Spleen (tissue), 7 donors: ENCODE results near the gene EPB41.

Experiments used
- CTCF ChIP-seq, 11 experiments: fragments of 200-600 bp in 7 of 11; fragments of 450-650 bp in 4 of 11; sonication (generic) in 4 of 11; IDR thresholded peaks in 8 of 11; conservative IDR thresholded peaks in 3 of 11; 1 replicate in 7 of 11; 2 replicates in 4 of 11; pipeline versions ENCODE4 v1.4.0 to v1.8.0; 2016 to 2021; ENCODE audit warnings: antibody characterized with exemption in 11 of 11, inconsistent platforms in 4 of 11, mild to moderate bottlenecking in 1 of 11
- POLR2A ChIP-seq, 3 donors: fragments of 450-650 bp; IDR thresholded peaks; one replicate each; pipeline ENCODE4 v1.5.1; 2017; ENCODE audit warnings: antibody characterized with exemption in 3 of 3, mild to moderate bottlenecking in 1 of 3
- POLR2AphosphoS5 ChIP-seq, 3 donors: sonication (generic); formaldehyde crosslinking; IDR thresholded peaks; one replicate each; pipeline ENCODE4 v1.5.1; 2017; ENCODE audit warnings: antibody characterized with exemption in 3 of 3
- donor health status: DM: no; HTN: no; CAD: no; lungs with moderate emphysema.
- donor health status: DM: no; HTN: no; CAD: no.
- donor health status: DM: no; HTN: no; CAD: no.

GRCh38 chr1:29033829-29034466, 119.6 kb downstream of the EPB41 start:
- TF ChIP-seq CTCF (IDR thresholded peaks at IDR 0.05 in 8 of 11, conservative IDR thresholded peaks at IDR 0.05 in 3 of 11), result peak; percentile 39 to 84 (median 71)
- no peak for TF ChIP-seq POLR2A (IDR thresholded peaks at IDR 0.05)
- TF ChIP-seq POLR2AphosphoS5 (IDR thresholded peaks at IDR 0.05), result no peak
